ENCODE data around the gene LIMCH1.

DNA sequence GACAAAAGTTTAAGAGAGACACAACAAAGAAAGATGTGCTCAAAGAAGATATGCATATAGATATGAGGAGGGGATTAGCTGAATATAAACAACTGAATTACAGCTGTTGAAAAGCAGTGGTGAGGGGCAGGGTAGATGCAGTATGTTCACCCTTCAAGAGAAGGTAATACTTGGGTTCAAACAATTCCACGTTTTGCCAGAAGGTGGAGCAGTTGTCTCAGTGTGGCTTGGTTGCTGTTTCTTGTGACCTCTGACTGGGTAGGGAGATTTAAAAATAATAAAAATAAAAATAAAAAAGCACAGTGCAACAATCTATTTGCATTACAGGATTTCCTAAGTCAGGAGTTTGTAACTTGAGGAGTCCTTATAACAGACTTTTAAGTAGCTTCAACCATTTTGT, 187.3 kb downstream of the LIMCH1 start:
- TF ChIP-seq, protein P1, sequence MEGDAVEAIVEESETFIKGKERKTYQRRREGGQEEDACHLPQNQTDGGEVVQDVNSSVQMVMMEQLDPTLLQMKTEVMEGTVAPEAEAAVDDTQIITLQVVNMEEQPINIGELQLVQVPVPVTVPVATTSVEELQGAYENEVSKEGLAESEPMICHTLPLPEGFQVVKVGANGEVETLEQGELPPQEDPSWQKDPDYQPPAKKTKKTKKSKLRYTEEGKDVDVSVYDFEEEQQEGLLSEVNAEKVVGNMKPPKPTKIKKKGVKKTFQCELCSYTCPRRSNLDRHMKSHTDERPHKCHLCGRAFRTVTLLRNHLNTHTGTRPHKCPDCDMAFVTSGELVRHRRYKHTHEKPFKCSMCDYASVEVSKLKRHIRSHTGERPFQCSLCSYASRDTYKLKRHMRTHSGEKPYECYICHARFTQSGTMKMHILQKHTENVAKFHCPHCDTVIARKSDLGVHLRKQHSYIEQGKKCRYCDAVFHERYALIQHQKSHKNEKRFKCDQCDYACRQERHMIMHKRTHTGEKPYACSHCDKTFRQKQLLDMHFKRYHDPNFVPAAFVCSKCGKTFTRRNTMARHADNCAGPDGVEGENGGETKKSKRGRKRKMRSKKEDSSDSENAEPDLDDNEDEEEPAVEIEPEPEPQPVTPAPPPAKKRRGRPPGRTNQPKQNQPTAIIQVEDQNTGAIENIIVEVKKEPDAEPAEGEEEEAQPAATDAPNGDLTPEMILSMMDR (conservative IDR thresholded peaks at IDR 0.05; ENCODE audit: low read depth, low read length) = peak; percentile 8; the same call in 1 of the 2 replicates
- TF ChIP-seq EZH2 (IDR thresholded peaks at IDR 0.05; ENCODE audit: low read length, unreplicated experiment) = no peak

Data from PC-3 (cell line).